Measurements from ENCODE around the gene PXMP2.

DNA sequence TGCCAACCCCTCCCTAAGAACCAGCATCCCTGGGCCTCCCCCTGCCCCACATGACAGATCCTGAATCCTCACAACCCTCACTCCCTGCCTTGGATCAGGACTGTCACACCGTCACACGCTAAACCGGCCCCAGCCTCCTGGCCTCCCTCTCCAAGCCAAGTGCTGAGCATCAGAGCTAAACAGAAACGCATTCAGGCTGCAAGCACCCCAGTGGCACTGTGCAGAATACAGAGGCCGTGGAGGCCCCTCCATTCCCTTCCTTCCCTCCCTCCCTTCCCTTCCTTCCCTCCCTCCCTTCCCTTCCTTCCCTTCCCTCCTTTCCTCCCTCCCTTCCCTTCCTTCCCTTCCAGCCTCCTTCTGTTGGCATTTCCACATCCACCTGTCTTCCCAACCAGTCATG lies 12.8 kb upstream of the PXMP2 start:
- TF ChIP-seq, protein P1, sequence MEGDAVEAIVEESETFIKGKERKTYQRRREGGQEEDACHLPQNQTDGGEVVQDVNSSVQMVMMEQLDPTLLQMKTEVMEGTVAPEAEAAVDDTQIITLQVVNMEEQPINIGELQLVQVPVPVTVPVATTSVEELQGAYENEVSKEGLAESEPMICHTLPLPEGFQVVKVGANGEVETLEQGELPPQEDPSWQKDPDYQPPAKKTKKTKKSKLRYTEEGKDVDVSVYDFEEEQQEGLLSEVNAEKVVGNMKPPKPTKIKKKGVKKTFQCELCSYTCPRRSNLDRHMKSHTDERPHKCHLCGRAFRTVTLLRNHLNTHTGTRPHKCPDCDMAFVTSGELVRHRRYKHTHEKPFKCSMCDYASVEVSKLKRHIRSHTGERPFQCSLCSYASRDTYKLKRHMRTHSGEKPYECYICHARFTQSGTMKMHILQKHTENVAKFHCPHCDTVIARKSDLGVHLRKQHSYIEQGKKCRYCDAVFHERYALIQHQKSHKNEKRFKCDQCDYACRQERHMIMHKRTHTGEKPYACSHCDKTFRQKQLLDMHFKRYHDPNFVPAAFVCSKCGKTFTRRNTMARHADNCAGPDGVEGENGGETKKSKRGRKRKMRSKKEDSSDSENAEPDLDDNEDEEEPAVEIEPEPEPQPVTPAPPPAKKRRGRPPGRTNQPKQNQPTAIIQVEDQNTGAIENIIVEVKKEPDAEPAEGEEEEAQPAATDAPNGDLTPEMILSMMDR (IDR thresholded peaks at IDR 0.05): no peak
- no peak for TF ChIP-seq ZFX (IDR thresholded peaks at IDR 0.05; ENCODE audit: borderline replicate concordance)
